Keratinocyte (primary cell): ENCODE data around the gene AFF4.

Experiments used
- CTCF ChIP-seq, 3 experiments: IDR thresholded peaks in 1 of 3; conservative IDR thresholded peaks in 1 of 3; optimal IDR thresholded peaks in 1 of 3; 2 replicates in 2 of 3; 3 replicates in 1 of 3; pipeline versions ENCODE3 to v1.5.1; 2011; ENCODE audit warnings: low read length in 3 of 3, mild to moderate bottlenecking in 3 of 3, moderate library complexity in 2 of 3, control low read depth in 1 of 3, inconsistent platforms in 1 of 3; ENCODE audit not compliant: insufficient read depth in 2 of 3; ENCODE audit errors: extremely low read depth in 1 of 3
- EZH2 ChIP-seq: IDR thresholded peaks from one replicate; pipeline ENCODE4 v1.6.1; 2012; ENCODE audit warnings: inconsistent platforms, mild to moderate bottlenecking, low read length, moderate library complexity

- TF ChIP-seq CTCF (optimal IDR thresholded peaks at IDR 0.05 in 1 of 3, IDR thresholded peaks at IDR 0.05 in 1 of 3, conservative IDR thresholded peaks at IDR 0.05 in 1 of 3; ENCODE audit: extremely low read depth in 1 of 3, insufficient read depth in 2 of 3, low read length in 3 of 3) (no peak), EZH2 (no peak)
Observed at GRCh38 chr5:132941331-132941730, 22.1 kb downstream of the AFF4 start.
